Neutrophil (primary cell): ENCODE data around the gene COQ10B.

Source experiments
- H3K27ac ChIP-seq: fragments of 200-600 bp; sonication (generic); 2 replicates; pipeline ENCODE4 v1.5.1; 2016; ENCODE audit warnings: mild to moderate bottlenecking, moderate library complexity
- H3K27me3 ChIP-seq: fragments of 200-600 bp; sonication (generic); 2 replicates; pipeline ENCODE4 v1.6.0; 2016; ENCODE audit warnings: mild to moderate bottlenecking
- H3K36me3 ChIP-seq: fragments of 200-600 bp; sonication (generic); 2 replicates; pipeline ENCODE4 v1.5.1; 2017
- H3K4me1 ChIP-seq, 2 experiments: fragments of 200-600 bp in 1 of 2; sonication (generic) in 1 of 2; 1 replicate in 1 of 2; 2 replicates in 1 of 2; pipeline versions ENCODE4 v1.5.1 to v1.6.1; 2013 to 2016; ENCODE audit warnings: low read depth in 1 of 2, low read length in 1 of 2, mild to moderate bottlenecking in 1 of 2, moderate library complexity in 1 of 2; ENCODE audit not compliant: control insufficient read depth in 1 of 2, insufficient read depth in 1 of 2
- H3K4me3 ChIP-seq, 2 experiments: fragments of 200-600 bp in 1 of 2; sonication (generic) in 1 of 2; 1 replicate in 1 of 2; 2 replicates in 1 of 2; pipeline ENCODE4 v1.5.1; 2013 to 2016; ENCODE audit warnings: low read depth in 1 of 2, low read length in 1 of 2, mild to moderate bottlenecking in 1 of 2, moderate library complexity in 1 of 2
- H3K9me3 ChIP-seq: fragments of 200-600 bp; sonication (generic); 2 replicates; pipeline ENCODE4 v1.5.1; 2016
- TF ChIP-seq, protein P1 (sequence below): fragments of 200-600 bp; sonication (generic); IDR thresholded peaks from 2 replicates; pipeline ENCODE4 v1.5.1; 2016; ENCODE audit warnings: antibody characterized with exemption

COQ10B gene

DNA sequence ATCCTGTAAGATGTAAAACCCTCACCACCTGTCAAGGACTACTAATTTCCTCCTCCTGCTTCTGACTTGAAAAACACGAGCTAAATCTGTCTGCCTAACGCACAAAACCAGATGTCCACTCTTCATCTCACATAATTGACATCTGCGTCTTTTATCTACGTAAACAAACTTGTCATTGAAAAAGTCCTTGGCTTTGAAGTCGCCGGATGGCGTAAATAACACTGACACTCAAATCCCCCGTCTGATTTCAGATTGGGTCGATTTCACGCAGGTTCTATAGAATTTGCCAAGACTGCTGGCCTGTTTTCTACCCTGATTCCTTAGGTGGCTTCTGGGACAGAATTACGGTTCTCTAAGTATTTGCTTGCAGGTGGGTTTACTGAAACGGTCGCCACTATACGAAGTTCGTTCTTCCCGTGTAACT lies 62.0 kb downstream of the COQ10B start:
- TF ChIP-seq, protein P1, sequence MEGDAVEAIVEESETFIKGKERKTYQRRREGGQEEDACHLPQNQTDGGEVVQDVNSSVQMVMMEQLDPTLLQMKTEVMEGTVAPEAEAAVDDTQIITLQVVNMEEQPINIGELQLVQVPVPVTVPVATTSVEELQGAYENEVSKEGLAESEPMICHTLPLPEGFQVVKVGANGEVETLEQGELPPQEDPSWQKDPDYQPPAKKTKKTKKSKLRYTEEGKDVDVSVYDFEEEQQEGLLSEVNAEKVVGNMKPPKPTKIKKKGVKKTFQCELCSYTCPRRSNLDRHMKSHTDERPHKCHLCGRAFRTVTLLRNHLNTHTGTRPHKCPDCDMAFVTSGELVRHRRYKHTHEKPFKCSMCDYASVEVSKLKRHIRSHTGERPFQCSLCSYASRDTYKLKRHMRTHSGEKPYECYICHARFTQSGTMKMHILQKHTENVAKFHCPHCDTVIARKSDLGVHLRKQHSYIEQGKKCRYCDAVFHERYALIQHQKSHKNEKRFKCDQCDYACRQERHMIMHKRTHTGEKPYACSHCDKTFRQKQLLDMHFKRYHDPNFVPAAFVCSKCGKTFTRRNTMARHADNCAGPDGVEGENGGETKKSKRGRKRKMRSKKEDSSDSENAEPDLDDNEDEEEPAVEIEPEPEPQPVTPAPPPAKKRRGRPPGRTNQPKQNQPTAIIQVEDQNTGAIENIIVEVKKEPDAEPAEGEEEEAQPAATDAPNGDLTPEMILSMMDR: no peak
- Histone ChIP-seq H3K36me3 (peaks cover under 1% of the 10 kb centered on the region), H3K27ac (peak overlapping the region; percentile 91), H3K4me1 (peaks cover 27 to 30% of the 10 kb centered on the region in 2 experiments), H3K27me3 (no peaks in the 10 kb centered on the region), H3K4me3 (peak overlapping the region; percentile 90 to 91), H3K9me3 (no peaks in the 10 kb centered on the region)

GRCh38 chr2:197515739-197516392 lies 62.5 kb downstream of the COQ10B start, which contains the start of gene MOB4:
Gene MOB4, plus strand, starts transcription at chr2:197516066. Its CDS starts 21 bp downstream, at chr2:197516087.
- peaks cover 27 to 30% of the 10 kb centered on the region in 2 experiments for H3K4me1 ChIP-seq
- no peaks in the 10 kb centered on the region for H3K9me3 ChIP-seq
- H3K27me3 ChIP-seq: no peaks in the 10 kb centered on the region
- TF ChIP-seq, protein P1: peak; percentile 71
- H3K36me3 ChIP-seq: peaks cover 3% of the 10 kb centered on the region
- peak within 1 kb of the TSS; percentile 90 to 91 for H3K4me3 ChIP-seq
- H3K27ac ChIP-seq: peak within 1 kb of the TSS; percentile 91

DNA sequence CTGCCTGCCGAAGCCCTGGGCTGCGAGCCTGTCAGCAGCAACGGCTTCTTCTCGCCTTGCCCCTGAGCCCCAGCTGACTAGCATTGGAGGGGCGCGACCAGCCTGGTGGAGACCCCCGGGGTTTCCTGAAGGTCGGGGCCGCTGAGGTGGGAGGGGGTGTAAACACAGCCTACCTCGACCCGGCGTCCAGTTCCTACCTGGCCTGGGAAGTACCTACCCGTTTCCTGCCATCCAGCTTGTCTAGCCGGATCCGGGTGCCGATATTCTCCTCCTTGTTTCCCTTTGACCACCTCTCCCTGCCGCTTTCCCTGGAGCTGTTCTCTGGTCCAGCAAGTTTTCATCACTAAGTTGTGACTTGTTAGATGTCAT lies 63.0 kb downstream of the COQ10B start:
- H3K27ac ChIP-seq: peak overlapping the region; percentile 91
- H3K4me1 ChIP-seq: peaks cover 27 to 30% of the 10 kb centered on the region in 2 experiments
- no peaks in the 10 kb centered on the region for H3K9me3 ChIP-seq
- TF ChIP-seq, protein P1: no peak
- H3K36me3 ChIP-seq: peaks cover 3% of the 10 kb centered on the region
- H3K27me3 ChIP-seq: no peaks in the 10 kb centered on the region
- H3K4me3 ChIP-seq: peak overlapping the region; percentile 90 to 91

- peak overlapping the region; percentile 91 for H3K27ac ChIP-seq
- TF ChIP-seq, protein P1: no peak
These were observed 63.8 kb downstream of the COQ10B start for GRCh38 chr2:197517150-197517549.

More at GRCh38 chr2:197517150-197517549, 63.8 kb downstream of the COQ10B start:
- Histone ChIP-seq H3K27me3 (no peaks in the 10 kb centered on the region), H3K9me3 (no peaks in the 10 kb centered on the region), H3K36me3 (peaks cover 3% of the 10 kb centered on the region), H3K4me3 (peak overlapping the region; percentile 90 to 91), H3K4me1 (peaks cover 27 to 30% of the 10 kb centered on the region in 2 experiments)
